ENCODE data around the gene SPTLC3.

- TF ChIP-seq CTCF (IDR thresholded peaks at IDR 0.05) (no peak), EP300 (IDR thresholded peaks at IDR 0.05) (no peak), POLR2A (IDR thresholded peaks at IDR 0.05) (no peak)
Measured at GRCh38 chr20:13205425-13205824, 196.7 kb downstream of the SPTLC3 start.

Data from sigmoid colon (tissue), 4 donors.